NOMO-1 (cell line): Measurements from ENCODE around the gene RHOF.
"Not testable (repeated sequence)": the region's sequence is repeated elsewhere in the genome, so short reads cannot be mapped to it uniquely, and the experiment has no call there.

Experiments used
- DNase-seq, 2 experiments: peaks; one replicate each; lab custom pipeline; 2025; ENCODE audit not compliant: unreplicated experiment in 2 of 2; lab: John Stamatoyannopoulos, UW

Gene RHOF

DNA sequence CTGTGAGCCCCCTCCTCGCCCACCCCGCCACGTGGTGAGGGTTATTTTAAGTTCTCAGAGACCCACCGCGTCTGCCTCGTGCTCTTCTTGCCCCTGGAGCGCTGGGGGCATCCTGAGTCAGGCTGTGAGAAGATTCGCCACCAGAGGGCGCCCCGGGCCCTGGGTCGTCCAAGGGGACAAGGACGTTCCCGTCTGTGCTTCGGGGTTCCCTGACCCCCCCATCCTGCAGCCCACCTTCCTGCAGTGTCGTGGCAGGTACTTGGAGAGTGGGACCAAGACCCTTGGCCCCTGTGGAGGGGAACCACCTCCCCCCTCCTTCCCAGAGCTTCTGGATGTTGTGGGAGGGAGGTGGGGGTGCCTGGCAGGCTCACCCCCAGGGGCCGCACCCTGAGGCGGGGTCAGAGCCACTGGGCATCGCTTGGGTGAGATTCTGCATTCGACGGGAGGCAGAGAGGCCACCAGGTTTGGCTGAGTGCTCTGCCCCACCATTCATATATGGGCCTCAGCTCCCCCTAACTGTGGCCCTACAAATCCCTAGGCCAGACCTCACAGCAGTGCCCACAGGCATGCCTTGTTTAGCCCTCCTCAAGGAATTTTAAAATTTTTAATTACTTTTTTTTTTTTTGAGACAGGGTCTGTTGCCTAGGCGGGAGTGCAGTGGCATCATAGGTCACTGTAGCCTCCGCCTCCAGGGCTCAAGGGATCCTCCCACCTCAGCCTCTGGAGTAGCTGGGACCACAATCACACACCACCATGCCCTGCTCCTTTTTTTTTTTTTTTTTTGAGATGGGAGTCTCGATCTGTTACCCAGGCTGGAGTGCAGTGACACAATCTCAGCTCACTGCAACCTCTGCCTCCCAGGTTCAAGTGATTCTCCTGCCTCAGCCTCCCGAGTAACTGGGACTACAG, 17.0 kb downstream of the RHOF start:
- DNase-seq = peak; percentile 31 to 41

DNA sequence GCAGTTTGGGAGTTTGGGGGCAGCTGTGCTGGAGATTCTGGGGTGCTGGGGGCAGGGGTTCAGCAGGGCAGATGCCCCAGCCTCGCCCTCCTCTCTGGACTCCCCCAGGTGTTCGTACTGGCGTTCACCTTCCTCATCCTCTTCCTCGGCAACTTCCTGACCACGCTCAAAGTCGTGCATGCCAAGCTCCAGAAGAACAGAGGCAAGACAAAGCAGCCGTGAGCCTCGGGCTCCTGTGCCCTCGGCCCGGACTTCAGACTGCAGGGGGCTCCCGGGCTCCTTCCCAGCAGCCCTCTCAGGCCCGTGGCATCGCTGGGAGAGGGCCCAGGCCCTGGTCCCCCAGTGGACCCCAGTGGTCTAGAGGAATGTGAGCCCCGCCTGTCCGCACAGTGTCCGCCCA, 18.0 kb downstream of the RHOF start:
- DNase-seq = no peak

DNA sequence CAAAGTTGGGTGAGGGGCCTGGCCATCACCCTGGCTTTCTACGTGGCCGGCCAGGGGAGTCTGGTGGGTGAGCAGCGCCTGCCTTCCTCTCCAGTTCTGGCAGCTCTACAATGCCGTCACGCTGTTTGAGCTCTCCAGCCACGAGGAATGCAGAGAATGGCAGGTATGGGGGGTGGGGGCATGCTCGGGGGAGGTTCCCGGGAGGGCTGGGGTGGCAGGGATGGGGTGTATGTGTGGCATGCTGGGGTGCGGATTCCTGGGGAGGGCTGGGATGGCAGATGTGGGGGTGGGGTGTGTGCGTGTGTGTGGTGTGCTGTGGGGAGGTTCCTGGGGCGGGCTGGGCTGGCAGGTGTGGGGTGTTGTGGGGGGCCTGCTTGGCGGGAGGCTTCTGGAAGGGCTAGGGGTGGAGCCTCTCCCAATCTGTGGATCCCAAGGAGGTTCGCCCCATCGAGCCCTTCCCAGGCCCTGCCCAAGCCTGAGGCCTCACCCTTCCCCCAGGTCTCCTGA, 18.5 kb downstream of the RHOF start:
- DNase-seq = no peak

DNA sequence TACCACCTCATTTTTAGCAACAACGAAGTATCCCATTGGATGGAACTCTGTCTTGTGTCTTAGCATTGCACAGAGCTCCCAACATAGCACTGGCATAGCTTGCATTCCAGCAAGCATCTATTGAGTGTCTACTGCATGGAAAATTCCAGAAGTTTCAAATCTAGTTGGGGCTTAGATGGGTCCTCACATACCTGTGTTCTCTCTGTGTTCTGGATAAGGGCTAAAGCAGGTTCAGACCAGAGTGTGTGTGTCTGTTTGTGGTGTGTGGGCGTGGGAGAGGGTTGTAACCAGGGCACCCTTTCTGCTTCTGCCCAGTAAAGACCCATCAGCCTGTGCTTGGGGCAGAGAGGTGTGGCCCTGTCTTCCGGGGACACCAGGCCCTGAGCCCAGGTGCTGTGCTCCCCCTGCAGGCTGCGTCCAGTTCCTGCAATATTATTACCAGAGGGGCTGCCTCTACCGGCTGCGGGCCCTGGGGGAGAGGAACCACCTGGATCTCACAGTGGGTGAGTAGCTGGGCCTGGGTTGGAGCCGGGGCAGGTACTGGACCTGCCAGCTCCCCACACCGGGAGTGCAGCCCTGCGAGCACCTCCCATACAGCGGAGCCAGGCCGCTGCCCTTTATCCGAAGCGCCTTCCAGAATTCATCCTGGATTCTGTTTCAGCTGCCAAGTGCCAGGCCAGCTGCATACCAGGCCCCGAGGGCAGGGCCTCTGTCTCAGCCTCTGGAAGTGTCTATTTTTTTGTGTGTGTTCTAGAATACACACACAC, 20.3 kb downstream of the RHOF start:
- peak; percentile 55 to 60 for DNase-seq

DNA sequence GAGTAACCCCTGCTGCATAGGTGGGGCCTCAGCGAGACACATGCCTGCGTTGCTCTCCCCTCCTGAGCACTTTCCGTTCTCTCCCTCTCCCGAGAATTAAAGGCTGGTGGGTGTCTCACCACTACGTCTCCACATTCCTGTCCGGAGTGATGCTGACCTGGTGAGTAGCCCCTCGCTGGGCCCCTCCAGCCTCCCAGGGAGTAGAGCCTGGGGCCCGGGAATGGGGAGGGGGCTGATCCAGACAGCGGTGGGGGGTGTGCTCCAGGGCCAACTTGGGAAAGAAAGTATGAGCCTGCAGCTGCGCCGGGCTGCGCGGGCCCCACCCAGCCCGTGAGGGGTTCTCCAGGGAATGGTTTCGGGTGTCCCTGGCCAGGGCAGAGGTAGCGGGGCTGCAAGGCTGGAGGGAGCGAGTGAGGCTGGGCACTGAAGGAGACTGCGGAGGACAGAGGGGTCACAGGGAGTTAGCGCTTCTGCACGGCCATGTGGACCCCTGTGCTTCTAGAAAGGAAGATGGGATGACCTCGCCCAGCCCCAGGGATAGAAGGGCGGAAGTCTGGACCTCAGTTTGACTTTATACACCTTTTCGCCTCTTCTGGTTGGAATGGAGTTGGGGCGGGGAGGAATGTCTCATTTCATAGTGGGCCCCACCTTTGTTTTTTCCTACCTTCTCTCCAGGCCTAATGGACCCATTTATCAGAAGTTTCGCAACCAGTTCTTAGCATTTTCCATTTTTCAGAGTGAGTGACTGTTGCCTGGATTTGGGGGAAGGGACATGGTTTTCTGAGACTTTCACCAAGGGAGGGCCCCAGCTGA, 22.5 kb downstream of the RHOF start:
- DNase-seq = no peak

DNA sequence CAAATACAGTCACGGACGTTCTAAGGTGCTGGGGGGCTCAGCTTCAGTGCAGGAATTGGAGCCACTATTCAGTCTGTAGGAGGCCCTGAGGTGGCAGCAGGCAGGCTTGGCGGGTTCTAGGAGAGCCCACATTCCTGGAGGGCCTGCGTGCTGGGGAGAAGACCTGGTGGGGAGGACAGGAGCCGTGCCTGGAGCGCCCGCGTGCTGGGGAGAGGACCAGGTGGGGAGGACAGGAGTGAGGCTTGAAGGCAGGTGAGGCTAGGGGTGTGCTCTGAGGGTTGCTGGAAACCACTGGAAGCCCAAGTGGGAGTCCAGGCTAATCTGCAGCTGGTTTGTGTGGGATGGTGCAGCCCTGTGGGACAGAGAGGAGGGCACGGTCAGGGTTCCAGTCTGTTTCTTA, 23.1 kb downstream of the RHOF start:
- no peak for DNase-seq

DNA sequence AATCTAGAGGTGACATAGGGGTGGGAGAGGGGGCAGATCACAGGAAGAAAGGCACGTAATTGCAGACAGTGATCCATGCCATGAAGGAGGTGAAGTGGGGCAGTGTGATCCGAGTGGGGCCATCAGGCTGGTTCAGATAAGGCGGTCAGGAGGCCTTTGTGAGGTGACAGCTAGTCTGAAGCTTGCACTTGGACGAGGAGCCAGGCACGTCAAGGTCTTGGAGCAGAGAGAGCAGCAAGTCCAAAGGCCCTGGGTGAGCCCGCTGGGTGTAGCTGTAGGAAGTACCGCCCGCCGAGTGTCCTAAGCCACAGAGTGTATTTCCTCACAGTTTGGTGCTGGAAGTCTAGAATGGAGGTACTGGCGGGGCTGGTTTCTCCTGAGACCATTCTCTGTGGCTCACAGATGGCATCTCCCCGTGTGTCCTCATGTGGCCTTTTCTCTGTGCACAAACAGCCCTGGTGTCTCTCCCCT, 23.6 kb downstream of the RHOF start:
- no peak for DNase-seq

DNA sequence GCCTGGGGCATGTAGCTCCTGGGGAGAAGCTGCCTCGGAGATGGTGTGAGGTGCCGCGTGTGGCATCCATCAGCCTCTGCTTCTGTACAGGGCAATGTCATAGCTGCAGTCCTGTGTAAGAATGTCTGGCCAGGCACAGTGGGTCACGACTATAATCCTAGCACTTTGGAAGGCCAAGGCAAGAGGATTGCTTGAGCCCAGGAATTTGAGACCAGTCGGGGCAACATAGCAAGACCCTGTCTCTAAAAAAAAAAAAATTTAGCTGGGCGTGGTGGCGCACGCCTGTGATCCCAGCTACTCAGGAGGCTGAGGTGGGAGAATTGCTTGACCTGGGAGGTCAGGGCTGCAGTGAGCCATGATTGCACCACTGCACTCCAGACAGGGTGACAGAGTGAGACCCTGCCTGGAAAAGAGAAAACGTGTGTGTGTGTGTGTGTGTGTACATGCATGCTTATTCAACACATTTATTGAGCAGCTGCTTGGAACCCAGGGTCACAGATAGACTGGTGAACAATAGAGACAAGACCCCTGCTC, 24.1 kb downstream of the RHOF start:
- DNase-seq = no peak

DNA sequence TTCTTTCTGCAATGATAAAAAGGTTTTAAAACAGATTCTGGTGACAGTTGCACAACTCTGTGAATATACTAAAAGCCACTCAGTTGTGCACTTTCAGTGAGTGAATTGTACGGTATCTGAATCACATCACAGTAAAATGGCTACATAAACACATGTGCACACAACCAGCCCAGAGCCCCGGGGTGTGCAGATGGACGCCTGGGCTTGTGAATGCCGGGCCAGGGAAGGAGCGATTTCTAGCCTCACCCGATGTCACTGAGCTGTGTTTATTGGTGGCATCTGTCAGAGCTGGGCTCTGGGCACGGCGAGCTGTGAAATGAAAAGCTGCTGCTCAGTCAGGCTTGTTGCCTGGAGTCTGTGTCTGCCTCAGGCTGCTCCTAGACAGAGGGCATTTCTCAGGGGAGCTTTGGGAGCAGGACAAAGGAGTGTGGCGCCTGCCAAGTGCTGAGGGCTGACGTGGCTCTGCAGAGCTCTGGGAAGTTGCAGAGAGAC, 25.9 kb downstream of the RHOF start:
- no peak for DNase-seq

DNA sequence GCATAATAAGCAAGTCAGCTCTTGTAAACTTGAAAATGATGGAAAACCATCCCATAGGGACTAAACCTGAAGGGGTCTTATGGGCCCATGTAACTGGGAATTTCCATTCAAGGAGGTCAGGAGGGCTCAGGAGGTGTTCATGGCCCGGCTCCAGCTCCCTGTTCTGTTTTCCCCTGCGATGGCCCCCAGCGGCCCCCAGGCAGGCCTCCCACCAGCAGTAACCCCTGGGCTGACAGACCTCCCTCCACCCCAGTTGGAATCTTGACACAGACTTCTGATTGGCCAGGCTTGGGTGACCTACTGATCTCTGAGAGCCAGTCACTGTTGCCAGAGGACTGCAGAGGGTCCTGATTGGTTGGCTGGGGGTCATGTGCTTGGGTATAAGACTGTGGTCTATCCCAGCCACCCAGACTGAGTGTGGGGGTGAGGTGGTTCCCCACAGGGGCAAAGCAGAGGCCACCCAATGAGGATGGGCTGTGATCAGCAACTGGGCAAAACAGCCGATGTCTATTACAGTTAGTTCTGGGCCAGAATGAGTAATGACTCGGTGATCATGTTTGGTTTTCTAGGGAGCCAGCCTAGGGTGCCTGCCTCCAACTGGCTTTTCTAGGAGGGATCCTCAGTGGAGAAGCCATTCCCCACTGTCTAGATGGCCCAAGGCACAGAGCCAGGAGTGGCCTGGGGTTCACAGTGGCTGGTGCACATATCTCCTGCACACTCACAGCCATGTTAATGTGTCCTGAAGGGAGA, 27.0 kb downstream of the RHOF start:
- no peak for DNase-seq

DNA sequence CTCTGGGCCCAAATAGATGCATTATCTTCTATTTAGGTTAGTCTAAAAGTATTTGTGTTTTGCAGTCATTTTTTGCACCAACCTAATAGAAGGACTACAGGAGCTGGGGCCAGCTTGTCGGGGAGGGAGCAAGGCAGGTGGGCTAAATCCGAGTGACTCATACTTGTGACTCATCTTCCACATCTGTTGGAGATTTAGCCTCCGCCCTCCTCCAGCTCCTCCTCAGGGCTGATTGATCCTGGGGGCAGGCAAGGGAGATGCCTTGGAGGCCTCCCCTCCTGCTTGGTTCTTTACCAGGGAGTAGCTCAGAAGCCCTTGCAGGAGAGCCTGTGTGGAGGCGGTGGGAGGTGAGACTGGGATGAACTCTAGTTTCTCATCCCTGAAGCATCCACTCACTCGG, 27.9 kb downstream of the RHOF start:
- no peak for DNase-seq

DNA sequence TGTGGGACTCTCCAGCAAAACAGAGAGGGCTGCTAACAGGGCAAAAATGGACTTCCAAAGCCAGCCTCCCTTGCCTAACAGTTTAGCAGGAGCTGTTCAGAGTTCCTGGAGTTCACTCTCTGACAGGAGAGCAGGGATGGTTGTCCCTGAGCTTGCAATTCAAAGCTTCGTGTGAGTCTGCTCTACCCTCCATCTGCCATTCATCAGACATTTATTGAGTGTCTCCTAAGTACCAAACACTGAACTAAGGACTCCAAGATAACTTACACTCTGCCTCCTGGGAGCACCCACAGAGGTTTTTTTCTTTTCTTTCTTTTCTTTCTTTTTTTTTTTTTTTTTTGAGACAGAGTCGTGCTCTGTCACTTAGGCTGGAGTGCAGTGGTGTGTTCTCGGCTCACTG, 28.7 kb downstream of the RHOF start:
- no peak for DNase-seq

DNA sequence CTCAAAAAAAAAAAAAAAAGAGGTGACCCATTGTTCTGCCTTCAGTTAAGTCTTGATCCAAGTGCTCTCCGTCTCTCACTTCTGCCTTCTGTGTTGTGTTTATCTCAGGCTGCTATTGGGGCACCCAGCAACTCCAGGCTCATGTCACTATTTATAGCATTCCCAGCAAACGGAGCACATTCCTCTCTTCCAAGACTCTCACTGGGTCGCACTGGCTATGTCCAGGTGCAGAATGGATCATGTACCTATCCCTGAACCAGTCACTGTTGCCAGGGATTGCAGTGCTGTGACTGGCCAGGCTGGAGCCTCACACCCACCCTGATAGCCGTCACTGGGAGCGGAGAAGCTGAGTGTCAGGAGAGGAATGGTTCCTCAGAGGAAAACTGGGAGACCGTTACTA, 31.2 kb downstream of the RHOF start:
- DNase-seq = no peak

DNA sequence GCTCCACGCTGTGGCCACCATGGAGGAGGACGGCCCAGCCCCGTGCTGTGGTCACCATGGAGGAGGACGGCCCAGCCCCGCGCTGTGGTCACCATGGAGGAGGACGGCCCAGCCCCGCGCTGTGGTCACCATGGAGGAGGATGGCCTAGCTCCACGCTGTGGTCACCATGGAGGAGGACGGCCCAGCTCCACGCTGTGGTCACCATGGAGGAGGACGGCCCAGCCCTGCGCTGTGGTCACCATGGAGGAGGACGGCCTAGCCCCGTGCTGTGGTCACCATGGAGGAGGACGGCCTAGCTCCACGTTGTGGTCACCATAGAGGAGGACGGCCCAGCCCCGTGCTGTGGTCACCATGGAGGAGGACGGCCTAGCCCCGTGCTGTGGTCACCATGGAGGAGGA, 35.0 kb downstream of the RHOF start:
- not testable (repeated sequence) for DNase-seq

DNA sequence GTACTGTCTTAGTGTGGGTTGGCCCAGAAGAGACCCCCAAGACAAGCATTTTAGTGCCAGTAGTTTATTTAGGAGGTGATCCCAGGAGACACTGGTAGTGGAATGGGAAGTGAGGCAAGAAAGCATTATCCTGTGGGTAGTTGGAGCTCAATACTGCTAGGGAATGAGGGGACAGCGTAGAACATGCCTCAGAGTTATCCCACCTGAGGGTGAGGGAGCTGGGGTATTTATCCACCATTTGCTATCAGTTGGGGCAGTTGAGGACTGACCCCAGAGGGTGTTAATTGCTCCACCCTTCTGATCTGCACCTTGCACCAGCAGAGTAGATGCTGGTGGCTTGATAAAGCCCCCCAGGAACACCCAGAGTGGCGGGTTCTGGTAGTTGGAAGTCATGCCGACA, 37.9 kb downstream of the RHOF start:
- no peak for DNase-seq

DNA sequence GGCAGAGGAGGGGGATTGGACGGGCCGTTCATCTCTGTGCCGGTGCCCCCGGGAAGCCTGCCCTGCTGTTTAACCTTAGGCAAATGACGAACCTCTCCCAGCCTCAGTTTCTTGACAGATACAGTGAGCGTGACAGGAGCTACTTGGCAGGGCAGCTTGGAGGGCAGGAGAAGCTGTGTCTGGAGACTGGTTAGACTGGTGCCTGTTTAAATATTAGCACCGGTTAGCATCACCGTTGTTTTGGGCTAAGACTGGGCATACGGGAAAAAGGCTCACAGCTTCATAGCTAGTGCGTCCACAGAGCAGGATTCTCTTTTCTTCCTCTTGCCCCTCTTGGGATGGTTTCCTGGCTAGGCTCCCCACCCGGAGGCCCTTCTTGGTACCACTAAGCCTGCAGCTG, 38.7 kb downstream of the RHOF start:
- no peak for DNase-seq

DNA sequence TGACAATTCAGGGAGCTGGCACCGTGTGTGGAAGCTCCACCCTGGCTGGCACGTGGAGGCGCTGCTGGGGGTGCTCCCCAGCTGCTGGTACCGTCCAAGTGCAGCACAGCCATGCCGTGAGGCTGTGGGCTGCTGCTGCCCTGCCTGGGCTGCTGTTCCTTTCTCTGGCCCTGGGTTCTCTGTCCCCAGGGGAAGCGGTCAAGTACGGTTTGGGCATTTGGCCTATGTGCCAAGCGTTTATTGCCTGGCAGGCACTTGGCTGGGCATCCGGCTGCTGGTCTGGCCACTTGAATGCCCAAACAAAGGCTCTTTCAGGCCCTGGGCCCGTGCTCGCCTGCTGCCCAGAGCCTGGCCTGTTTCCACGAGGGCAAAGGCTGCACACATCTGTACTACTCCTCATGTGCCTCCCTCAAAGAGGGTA, 39.6 kb downstream of the RHOF start:
- no peak for DNase-seq

DNA sequence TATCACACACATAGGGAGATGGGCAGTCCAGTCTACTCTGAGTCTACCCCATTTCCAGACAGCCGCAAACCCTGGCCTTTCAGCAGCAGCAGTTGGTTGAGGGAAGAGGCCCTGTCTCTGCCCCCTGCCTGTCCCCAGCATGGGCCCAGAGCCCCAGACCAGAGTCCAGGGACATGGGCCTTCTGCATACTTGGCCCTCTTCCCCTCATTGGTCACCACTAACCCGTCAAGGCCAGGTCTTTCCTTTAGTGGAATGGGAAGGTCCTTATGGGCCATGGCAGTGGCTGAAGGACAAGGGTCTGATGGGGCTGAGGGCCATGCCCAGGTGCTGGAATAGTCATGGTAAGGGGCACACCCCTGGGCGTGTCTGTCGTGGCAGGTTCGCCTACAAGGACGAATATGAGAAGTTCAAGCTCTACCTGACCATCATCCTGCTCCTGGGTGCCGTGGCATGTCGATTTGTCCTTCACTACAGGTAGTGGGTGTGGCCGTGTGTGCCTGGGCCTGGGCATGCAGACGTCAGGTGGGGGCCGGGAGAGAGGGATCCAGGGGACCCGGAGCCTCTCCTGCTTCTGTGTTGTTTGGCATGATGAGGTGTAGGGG, 41.6 kb downstream of the RHOF start:
- DNase-seq = no peak

DNA sequence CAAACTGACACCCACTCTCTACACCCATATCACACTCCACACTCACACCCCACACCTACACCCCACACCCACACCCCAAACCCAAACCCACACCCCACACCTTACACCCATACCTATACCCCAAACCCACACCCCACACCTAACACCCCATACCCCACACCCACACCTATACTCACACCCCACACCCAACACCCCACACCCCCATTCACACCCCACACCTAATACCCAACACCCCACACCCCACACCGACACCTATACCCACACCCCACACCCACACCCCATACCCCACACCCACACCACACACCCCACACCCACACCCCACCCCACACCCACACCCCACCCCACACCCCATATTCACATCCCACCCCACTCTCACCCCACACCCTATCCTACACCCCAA, 42.5 kb downstream of the RHOF start:
- no peak for DNase-seq
